ENCODE data around the gene CACNA1H.
"Not testable (repeated sequence)": the region's sequence is repeated elsewhere in the genome, so short reads cannot be mapped to it uniquely, and the experiment has no call there.

DNA sequence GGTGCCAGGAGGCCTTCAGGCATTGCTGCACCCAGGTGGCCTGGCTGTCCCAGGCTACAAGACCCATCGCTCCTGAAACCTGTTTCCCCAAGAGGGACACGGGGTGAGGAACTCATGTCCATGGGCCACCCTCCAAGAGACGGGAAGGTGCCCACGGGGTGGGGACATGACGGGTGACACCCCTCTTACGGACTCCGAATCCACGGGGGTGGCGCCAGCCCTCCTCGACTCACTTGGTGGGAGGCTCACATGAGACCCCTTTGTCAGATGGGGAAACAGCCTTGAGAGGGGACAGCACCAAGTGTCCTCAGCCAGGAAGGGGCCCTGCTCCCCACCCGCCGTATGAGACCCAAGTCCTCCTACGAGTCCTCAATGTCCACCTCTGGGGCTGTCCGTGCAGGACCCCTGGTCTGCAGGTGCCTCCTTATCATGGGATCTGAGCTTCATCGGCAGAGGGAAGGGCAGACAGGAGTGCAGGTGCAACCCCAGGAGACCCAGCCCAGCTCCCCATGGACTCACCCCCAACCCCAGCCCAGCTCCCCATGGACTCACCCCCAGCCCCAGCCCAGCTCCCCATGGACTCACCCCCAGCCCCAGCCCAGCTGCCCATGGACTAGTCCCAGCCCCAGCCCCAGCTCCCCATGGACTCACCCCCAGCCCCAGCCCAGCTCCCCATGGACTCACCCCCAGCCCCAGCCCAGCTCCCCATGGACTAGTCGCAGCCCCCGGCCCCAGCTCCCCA lies 77.7 kb downstream of the CACNA1H start:
- TF ChIP-seq CTCF (IDR thresholded peaks at IDR 0.05); ZFX (IDR thresholded peaks at IDR 0.05; ENCODE audit: borderline replicate concordance): not testable (repeated sequence)
